ENCODE results near the gene ATL3.
A peak's percentile ranks its signal among the peaks of the same experiment; 100 is the strongest.
"Not testable (repeated sequence)": the region's sequence is repeated elsewhere in the genome, so short reads cannot be mapped to it uniquely, and the experiment has no call there.

ATL3 gene

GRCh38 chr11:63595296-63595695 lies 75.9 kb downstream of the ATL3 start:
- FAIRE-seq = no peak
- no peak for DNase-seq (ENCODE audit: insufficient read length, low spot score)

- peak; percentile 16 for FAIRE-seq
- no peak for DNase-seq (ENCODE audit: insufficient read length, low spot score)
These were observed 78.2 kb downstream of the ATL3 start for GRCh38 chr11:63592975-63593395.

GRCh38 chr11:63590024-63590788 lies 81.0 kb downstream of the ATL3 start:
- DNase-seq (ENCODE audit: insufficient read length, low spot score) (no peak), FAIRE-seq (no peak)

- DNase-seq (ENCODE audit: insufficient read length, low spot score) (no peak), FAIRE-seq (no peak)
These were observed 82.2 kb downstream of the ATL3 start for GRCh38 chr11:63589000-63589399.

GRCh38 chr11:63586451-63587166 lies 84.6 kb downstream of the ATL3 start:
- DNase-seq (ENCODE audit: insufficient read length, low spot score) = no peak
- FAIRE-seq = no peak

GRCh38 chr11:63583357-63583677 lies 87.9 kb downstream of the ATL3 start:
- FAIRE-seq = no peak
- no peak for DNase-seq (ENCODE audit: insufficient read length, low spot score)

- FAIRE-seq; DNase-seq (ENCODE audit: insufficient read length, low spot score): not testable (repeated sequence)
These were observed 90.0 kb downstream of the ATL3 start for GRCh38 chr11:63581224-63581623.

GRCh38 chr11:63578882-63579281 lies 92.3 kb downstream of the ATL3 start:
- not testable (repeated sequence) for FAIRE-seq; DNase-seq (ENCODE audit: insufficient read length, low spot score)

- DNase-seq (ENCODE audit: insufficient read length, low spot score) = no peak
- peak; percentile 9 for FAIRE-seq
These were observed 96.1 kb downstream of the ATL3 start for GRCh38 chr11:63574856-63575602.
